Activated CD4-positive, alpha-beta T cell treated with anti-CD3 and anti-CD28 coated beads for 48 hours (primary cell): ENCODE results near the gene METTL17.
"Not testable (repeated sequence)": the region's sequence is repeated elsewhere in the genome, so short reads cannot be mapped to it uniquely, and the experiment has no call there.

Experiments
- DNase-seq: peaks from one replicate; pipeline ENCODE4 v3.0.0-alpha.2; 2020

Gene METTL17

DNA sequence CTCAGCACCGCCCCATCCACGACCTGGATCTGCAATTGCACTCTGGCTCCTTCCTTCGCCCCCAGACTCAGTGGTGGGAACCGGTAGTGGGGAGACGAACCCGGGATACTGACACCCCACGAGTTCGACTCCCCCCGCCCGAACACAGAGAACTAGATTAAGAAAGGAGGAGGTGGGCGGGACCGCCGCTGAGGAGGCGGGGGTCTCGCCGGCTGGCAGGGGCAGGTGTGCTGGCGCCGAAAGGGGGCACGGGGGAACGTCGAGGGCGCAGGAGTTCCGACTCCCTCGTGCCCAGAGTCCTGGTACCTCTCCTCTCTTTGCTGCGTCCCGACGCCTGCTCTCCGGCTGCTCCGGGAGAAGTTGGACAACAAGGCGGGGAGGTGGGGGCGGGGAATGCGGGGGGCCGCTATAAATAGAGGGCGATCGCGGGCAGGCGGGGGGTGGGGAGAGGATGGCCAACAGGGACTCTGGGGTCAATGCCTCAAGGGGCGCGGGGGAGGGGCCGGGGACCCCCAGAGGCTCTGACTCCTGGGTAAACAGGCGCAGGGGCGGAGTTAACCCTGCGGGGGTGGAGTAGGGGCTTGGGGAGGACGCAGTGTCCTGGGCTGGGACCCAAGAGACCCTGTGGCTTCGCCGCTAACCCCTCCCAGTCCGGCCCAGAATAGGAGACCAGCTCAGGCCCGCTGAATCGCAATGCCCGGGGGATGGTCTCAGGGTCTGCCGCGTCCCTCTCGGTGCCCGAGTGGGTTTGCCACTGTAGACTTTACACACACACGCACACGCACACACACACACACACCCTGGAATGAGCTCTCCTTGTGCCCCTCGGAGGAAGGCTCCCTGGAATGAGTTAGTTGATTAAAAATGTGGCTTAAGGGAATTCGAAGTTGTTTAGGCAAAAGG, 35.8 kb downstream of the METTL17 start:
- peak; percentile 23 for DNase-seq

DNA sequence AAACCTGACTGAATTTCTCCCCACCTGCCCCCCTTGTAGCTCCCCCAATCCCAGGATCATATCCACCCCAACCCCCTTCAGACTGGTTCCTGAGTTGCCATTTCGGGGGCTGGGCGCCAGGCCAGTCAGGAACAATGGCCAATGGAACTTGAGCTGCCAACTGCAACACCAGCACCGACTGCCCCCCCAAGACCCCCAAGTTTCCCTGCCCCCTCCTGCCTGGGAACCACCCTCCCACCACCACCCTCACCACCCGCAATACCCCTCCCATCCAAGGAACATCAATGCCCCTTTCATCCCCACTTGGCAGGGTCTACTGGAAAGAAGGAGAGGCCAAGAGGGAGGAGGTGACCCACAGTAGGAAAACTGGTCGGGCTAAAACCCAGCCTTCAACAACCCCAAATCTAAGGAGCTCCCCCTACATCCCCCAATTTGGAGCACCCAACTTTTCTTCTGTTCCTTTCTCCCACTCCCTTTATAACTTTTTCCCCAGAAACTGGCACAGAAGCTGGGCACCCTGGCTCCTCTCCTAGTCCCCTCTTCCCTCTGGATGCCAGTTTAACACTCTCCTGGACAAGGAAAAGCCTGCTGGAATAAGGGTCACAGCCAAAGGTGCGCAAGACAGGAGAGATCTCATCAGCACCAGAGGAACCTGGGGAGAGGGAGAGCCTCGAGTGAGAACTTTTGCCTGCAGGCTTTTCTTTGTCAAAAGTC, 36.7 kb downstream of the METTL17 start:
- DNase-seq = no peak

GRCh38 chr14:21026988-21027315, 37.2 kb downstream of the METTL17 start:
- DNase-seq = no peak

- no peak for DNase-seq
These were observed 40.1 kb downstream of the METTL17 start, which contains the start of gene TPPP2 for GRCh38 chr14:21029917-21030316. Gene TPPP2 (plus strand): TSS chr14:21030217. CDS start chr14:21030582, 365 bp downstream.

DNA sequence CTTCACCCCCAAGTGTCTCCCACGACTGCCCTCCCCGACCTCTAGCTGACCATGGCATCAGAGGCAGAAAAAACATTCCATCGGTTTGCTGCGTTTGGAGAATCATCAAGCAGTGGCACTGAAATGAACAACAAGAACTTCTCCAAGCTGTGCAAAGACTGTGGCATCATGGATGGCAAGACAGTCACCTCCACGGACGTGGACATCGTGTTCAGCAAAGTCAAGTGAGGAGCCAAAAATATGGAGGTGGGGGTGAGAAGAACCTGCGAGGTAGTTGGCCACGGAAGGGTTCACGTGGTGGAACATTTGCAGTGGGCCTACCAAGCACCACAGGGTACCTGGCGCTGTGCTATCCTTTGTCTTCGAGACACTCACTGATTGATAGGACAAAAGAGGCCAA, 40.8 kb downstream of the METTL17 start:
- no peak for DNase-seq

DNA sequence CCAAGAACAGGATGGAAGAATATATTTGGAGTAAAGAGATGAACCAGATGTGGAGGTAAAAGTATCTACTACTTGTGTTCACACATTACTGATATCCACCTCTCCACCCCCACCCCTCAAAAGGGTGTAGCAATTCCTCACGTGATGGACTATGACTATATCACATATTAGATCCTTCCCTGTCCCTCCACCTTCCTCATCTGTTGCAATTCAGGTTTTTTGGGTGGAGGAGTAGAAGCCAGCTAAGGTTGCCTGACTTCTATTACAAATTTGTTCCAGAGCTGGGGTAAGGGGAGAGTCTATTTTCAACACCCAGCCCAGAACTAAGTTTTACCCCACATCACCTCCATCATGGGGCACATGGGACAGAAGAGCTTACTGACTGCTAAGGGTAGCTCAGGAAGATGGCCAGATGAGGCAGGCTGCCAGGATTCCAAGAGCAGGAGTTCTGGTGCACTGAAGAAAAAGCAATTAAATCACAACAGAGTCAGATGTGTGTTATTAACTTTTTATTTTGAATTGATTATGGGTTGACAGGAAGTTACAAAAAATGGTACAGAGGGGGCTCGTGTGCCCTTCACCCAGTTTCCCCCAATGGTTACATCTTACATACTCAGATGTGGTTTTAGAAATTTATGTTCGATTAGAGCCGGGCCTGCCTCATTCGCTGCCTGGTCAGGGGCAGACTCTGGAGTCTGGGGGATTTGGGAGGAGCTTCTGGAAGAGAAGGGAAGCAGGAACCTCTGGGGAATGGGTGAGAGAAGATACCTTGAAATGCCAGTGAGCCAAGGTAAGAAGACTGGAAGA, 42.7 kb downstream of the METTL17 start:
- DNase-seq = no peak

GRCh38 chr14:21033133-21033698, 43.4 kb downstream of the METTL17 start:
- no peak for DNase-seq

DNA sequence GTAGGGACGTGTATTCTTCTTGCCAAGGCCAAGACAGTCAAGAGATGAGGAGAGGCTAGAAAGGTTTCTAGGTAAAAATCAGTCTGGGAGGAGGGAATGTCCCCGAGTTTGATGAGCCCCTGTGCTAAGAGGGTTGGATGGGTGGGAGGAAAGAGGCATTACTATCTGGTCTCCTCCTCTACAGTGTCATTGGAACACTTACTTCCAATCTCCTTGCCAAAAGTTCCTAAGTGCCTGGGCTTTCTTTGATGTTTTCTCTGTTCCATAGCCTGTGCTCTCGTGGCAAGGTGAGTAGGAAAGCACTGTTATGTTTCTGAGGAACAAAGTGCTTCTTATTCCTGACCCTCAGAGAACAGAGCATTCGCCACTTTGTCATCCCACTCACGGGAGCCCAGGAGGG, 44.9 kb downstream of the METTL17 start, which contains the start of gene RNASE13:
Gene RNASE13, minus strand, starts transcription at position 101 of the 400 bp plus-strand sequence. CDS start 519 bp downstream, outside the sequence.
- no peak for DNase-seq

DNA sequence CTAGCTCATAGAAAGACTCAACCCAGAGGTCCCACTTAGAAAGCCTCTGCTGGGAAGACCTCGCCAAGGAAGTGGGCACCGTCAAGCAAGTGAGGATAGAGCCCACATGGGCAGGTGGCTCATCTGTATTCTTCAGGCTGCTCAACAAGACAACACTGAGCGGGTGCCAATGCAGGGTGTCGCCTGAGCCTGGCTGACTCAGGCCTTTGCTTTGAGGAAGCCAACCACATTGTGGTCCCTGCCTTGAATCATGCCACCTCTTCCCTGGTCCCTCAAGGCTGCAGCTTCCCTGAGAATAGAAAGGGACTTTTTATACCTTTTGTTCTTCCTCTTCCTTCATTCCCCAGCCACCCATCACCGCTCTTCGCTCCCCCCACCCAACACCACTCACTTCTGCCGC, 47.0 kb downstream of the METTL17 start:
- DNase-seq = no peak

DNA sequence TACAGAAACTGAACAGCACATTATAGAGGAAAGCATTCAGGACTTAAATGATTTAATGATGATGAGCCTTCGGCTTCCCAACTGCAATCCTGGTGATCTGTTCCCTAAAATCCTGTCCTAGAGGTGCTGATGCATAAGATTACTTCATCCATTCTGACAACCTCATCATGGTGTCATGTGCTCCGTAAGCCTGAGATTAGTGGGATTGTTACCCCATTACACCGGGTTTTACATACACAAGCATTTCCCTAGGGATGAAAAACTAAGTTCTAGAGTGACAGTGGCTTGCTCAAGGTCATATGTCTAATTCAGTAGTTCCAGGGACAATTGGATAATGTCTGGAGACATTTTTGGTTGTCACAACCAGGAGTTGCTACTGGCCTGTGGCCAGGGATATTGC, 47.4 kb downstream of the METTL17 start:
- no peak for DNase-seq

DNA sequence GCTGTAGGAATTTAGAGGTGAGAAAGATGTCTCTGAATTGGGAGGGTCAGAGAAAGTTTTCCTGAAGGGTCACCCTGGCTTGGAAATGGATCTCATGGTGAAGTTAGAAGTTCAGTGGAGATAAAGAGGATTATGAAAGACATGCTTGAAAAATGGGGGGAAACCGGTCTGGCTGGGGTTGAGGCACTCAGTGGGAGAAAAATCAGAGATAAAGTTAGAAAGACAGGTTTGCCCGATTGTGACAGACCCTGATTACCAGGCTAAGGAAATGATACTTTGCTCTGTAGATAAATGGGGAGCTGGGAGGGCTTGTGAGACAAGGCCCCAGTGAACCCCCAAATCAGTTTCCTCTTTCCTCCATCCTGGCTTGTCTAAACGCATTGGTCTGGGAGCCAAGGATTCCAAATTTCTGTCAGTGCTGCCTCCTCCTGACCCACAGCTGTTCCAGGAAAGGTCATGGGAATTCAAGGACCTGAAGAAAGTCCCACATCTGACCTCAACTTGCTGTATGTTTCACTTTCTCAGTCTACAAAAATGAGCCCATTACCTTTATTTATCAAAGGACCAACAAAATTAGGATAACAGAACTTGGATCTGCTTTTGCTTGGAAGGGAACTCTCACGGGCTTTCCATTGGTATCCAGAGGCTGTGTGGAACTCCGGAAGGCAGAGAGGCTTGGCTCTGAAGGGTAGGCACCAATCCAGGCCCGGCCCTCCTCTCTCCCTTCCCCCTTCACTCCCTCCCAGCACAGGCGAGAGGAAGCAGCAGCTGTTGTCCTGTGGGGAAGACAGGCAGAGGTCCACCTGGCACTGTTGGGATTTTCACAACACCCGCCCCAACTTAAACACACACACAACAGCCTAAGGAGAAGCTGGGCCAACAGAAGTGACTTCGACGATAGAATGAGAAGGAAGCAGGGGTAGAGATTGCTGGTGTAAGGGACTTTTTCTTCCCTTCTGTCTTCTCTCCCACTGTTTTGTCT, 49.0 kb downstream of the METTL17 start:
- no peak for DNase-seq

GRCh38 chr14:21039585-21040369, 50.0 kb downstream of the METTL17 start:
- peak; percentile 10 for DNase-seq

DNA sequence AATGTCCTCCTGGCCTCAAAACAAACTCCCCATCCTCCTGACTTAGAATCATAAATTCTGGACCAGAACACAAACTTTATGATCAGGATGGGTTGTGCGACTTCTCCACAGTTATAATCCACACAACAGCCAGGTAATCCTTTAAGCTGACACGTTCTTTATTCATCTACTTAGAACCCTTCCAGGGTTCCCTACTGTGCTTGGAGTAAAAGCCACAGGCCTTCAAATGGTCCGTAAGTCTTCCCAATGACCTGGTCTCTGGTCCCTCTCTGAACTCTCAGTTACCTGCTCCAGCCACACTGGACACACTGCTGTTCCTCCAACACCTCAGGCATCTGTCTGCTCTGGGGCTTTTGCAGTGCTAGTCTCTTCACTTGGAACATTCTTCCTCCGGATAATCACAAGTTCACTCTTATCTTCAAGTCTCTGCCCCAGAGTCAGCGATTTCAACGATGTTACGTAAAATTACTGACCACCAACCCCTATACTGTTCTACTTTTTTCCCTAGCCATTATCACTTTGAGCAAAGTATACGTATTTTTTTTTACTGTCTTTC, 50.7 kb downstream of the METTL17 start:
- no peak for DNase-seq

DNA sequence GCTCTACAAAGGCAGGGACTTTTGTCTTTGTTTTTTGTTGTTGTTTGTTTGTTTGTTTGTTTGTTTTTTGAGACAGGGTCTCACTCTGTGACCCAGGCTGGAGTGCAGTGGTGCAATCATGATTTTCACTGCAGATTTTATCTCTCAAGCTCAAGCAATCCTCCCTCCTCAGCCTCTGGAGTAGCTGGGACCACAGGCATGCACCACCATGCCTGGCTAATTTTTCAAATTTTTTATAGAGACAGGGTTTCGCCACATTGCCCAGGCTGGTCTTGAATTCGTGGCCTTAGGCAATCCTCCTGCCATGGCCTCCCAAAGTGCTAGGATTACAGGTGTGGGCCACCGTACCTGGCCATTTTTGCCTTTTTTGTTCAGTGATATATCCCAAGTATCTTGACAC, 51.2 kb downstream of the METTL17 start:
- not testable (repeated sequence) for DNase-seq

DNA sequence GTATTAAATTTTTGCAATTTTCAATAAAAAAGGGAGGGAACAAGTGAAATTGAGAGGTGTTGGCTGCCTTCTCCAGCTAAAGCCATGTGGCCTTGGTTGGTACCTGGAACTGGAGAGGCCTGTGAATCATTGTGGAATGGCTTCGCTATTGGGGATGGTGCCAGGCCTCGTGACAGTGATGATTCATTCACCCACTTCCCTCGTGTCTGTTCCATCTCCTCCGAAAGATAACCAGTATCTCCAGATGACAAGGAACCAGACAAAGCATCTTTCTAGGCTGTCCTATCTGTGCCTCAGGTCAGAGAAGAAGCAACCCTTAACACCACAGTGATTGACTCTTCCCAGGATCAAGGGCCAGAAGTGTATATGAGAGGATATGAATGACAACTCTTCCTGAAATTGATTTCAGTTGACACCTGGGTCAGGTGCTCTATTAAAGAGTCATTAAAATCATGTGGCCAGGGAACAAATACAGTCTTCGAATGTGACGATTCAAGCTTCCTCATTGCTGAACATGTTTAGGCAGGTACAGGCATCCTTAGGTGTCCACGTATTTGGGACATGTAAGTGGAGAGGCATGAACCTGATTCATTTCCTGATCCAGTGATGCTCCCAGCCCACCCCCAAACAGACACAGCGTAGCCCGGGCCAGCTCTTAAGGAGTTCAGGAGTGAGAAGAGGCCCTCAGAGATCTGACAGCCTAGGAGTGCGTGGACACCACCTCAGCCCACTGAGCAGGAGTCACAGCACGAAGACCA, 52.1 kb downstream of the METTL17 start, which contains the start of gene RNASE7:
Gene RNASE7, plus strand, starts transcription at position 687 of the 758 bp plus-strand sequence. CDS start 631 bp downstream, outside the sequence.
- no peak for DNase-seq

- no peak for DNase-seq
These were observed 53.1 kb downstream of the METTL17 start for GRCh38 chr14:21042918-21043317.

DNA sequence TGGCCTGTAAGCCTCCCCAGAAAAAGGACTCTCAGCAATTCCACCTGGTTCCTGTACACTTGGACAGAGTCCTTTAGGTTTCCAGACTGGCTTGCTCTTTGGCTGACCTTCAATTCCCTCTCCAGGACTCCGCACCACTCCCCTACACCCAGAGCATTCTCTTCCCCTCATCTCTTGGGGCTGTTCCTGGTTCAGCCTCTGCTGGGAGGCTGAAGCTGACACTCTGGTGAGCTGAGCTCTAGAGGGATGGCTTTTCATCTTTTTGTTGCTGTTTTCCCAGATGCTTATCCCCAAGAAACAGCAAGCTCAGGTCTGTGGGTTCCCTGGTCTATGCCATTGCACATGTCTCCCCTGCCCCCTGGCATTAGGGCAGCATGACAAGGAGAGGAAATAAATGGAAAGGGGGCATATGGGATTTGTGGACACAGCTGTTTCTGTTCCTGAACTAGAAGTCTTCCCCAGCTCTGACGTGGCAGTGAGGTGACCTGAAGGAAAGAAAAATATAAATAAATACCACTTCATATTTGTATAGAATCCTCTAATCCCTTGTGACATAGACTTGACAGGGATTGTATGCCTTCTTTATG, 53.7 kb downstream of the METTL17 start:
- no peak for DNase-seq

DNA sequence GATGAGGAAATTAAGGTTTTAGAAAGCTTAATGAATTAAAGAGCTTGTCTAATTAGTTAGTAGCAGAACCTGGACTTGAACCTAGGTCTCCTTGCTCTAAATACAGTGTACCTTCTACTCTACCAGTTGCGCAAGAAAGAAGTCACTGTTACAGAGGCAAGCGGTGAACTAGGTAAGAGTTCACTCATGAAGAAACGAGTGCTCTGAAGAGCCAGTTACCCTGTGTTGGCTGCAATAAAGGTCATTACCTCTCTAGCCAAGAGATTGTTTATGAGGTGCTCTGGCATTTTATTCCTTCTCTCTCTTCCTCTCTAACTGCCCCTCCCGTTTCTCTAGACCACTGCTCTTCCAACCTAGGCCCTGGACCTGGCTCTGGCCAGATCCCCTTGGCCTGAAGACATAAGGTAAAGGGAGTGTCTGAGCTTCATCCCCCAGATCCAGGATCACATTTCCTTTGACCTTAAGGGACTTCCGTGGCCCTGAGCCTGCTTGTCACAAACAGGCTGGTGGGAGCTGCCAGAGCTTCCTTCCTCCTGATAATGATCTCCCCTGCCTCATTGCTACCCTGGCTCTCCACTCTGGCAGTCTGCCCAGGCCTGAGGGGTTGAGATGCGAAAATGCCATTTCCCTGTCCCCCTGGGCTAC, 54.3 kb downstream of the METTL17 start:
- DNase-seq = no peak
